ENCODE data around the gene ARPC2. TPM values are rescaled to one million over a fixed set of nuclear protein-coding genes. Genes with fewer than 3 reads are reported as not detected.

Gene ARPC2
- total and polyA plus RNA-seq, 2 of the 13 experiments (the other 11 are each of a cell fraction or from before 2014, with no cell fraction given) = 168 to 303 TPM

GRCh38 chr2:218216674-218217359 is at the start of gene ARPC2 (continued):
- TF ChIP-seq ZNF251 (CRISPR knock-in tag; IDR thresholded peaks at IDR 0.05) = 0 out of 2 replicates have a peak, but pooled peaks have one; percentile 23
- no peak for TF ChIP-seq ZNF674 (CRISPR knock-in tag; IDR thresholded peaks at IDR 0.05; ENCODE audit: low read depth)
- TF ChIP-seq MYC (CRISPR knock-in tag; IDR thresholded peaks at IDR 0.05; ENCODE audit: borderline replicate concordance) = peak; percentile 77; the same call in 1 of the 2 replicates
- peak; percentile 67 for TF ChIP-seq SP2 (CRISPR knock-in tag; IDR thresholded peaks at IDR 0.05)
- TF ChIP-seq NFYB (CRISPR knock-in tag; IDR thresholded peaks at IDR 0.05) = peak; percentile 10
- peak; percentile 88 for TF ChIP-seq KLF6 (CRISPR knock-in tag; IDR thresholded peaks at IDR 0.05)
- no peak for TF ChIP-seq CEBPZ (IDR thresholded peaks at IDR 0.05; ENCODE audit: low read length)
- peak; percentile 72 for TF ChIP-seq ARID5B (CRISPR knock-in tag; IDR thresholded peaks at IDR 0.05)
- TF ChIP-seq NR1H2 (CRISPR knock-in tag; IDR thresholded peaks at IDR 0.05; ENCODE audit: borderline replicate concordance, low read depth) = no peak
- TF ChIP-seq HMGXB4 (CRISPR knock-in tag; IDR thresholded peaks at IDR 0.05; ENCODE audit: borderline replicate concordance in 1 of 2, low read depth in 1 of 2) = peak; percentile 88 to 89
- no peak for TF ChIP-seq ATF7 (IDR thresholded peaks at IDR 0.05)
- TF ChIP-seq ATF7 (CRISPR knock-in tag; IDR thresholded peaks at IDR 0.05) = peak; percentile 63; the same call in 1 of the 2 replicates
- TF ChIP-seq HMGXB3 (CRISPR knock-in tag; IDR thresholded peaks at IDR 0.05; ENCODE audit: borderline replicate concordance) = peak; percentile 80
- TF ChIP-seq HNRNPLL (IDR thresholded peaks at IDR 0.05; ENCODE audit: low read depth, low read length, poor library complexity, severe bottlenecking) = peak; percentile 99
- peak; percentile 41; the same call in 1 of the 2 replicates for TF ChIP-seq SP5 (CRISPR knock-in tag; IDR thresholded peaks at IDR 0.05; ENCODE audit: borderline replicate concordance, low read depth)
